ENCODE measurements around the gene LDLRAD4.

GRCh38 chr18:13621446-13621849 lies 402.9 kb downstream of the LDLRAD4 start:
- no peak for TF ChIP-seq CTCF (conservative IDR thresholded peaks at IDR 0.05)
- no peak for TF ChIP-seq ZFX (IDR thresholded peaks at IDR 0.05)
